H54 (cell line): ENCODE results near the gene FGF14.
A peak's percentile ranks its signal among the peaks of the same experiment; 100 is the strongest.

Experiments used
- DNase-seq: peaks from one replicate; pipeline ENCODE4 v3.0.0; 2011; ENCODE audit warnings: low spot score, mixed read lengths; ENCODE audit not compliant: insufficient read length
- FAIRE-seq: peaks from 3 replicates; lab custom pipeline; 2011; peaks lifted over from hg19 to GRCh38; lab: Jason Lieb, UNC
- POLR2A ChIP-seq: IDR thresholded peaks from 2 replicates; pipeline ENCODE4 v1.6.1; 2011; ENCODE audit warnings: low read depth, mild to moderate bottlenecking, low read length

Gene FGF14

GRCh38 chr13:102195566-102196462 is 206.0 kb downstream of the FGF14 start:
- FAIRE-seq, result peak; percentile 53
- no peak for DNase-seq
- no peak for TF ChIP-seq POLR2A

DNA sequence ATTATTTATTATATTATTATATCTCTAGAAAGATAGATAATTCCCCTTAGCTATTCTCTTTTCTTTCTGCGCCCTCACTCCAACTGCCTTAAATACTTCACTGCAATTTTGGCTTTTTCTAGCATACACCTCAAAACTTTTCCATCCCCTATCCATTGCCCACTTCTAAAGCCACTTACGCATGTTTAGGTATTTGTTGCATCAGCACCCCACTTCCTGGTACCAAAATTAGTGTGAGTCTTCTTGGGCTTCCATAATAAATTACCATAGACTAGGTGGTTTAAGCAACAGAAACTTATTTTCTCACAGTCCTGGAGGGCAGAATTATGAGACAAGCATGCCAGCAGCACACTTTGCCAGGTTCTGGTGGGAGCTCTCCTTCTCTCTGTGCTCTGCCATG is 209.0 kb downstream of the FGF14 start:
- DNase-seq (no peak), FAIRE-seq (no peak)
- no peak for TF ChIP-seq POLR2A

- FAIRE-seq (no peak), DNase-seq (no peak)
- TF ChIP-seq POLR2A, result no peak
Measured at GRCh38 chr13:102191951-102192502, 209.8 kb downstream of the FGF14 start.

DNA sequence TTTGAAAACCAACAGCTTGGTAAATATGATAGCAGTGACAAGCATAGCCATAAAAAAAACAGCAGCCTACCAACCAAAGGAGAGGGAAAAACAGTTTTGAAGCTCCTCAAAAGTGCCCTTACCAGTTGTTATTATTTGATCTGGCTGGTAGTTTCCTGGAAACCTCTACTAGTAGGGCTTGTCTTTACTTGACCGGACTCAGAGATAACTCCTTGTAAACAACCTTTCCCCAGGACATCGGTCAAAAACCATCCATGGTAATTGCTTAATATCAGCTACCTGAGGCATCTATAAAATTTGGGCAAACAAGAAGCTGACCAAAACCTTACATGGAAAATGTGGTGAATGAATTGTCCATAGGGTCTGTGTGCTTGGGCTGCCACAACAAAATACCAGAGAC is 210.9 kb downstream of the FGF14 start:
- FAIRE-seq, result no peak
- no peak for TF ChIP-seq POLR2A

DNA sequence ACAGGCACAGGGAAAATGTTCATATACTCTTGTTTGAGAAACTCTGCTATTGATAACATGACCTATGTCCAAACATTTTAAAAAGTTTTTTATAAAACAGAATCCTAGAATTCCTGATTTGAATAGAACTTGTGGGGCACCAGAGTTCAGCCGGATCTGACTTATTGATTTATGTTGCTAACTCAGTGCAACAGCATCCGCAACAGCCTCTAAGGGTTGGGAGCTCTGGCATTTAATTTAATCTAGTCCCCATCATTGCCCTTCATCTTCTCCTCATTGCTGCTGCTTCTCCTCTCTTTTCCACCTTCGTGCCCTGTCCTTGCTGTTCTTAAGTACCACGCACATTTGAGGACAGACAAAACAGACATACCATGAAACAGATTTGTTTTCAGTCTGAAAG is 214.5 kb downstream of the FGF14 start:
- FAIRE-seq (no peak), DNase-seq (no peak)
- TF ChIP-seq POLR2A, result no peak

More for the DNA sequence above, 210.9 kb downstream of the FGF14 start:
- no peak for DNase-seq

DNA sequence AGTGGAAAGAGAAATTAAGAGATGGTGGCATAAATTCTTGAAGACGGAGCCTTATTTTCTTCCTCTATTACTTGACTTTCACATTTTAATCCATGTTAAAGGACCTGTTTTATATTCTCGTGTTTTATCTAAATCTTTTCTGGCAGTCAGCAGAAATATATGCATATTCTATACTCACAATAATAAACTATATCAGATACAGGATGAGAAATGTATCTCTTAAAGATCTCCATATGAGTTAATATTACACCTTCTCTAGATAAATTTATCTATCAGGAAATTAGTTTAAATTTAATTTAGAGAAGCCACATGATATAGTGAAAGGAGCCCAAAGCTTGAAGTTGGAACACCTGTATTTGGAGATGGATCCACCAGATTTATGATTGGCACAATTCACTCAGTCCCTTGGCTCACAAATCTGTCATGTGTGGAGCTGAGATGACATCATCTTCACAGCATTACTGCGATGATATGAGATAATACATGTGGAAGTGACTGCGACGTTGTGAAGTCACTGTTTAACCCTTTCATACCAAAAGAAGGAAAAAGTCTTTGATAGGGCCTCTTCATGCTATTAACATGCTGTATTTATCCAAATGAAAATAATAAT is 216.4 kb downstream of the FGF14 start:
- peak; percentile 30 for FAIRE-seq
- TF ChIP-seq POLR2A, result no peak
- no peak for DNase-seq

DNA sequence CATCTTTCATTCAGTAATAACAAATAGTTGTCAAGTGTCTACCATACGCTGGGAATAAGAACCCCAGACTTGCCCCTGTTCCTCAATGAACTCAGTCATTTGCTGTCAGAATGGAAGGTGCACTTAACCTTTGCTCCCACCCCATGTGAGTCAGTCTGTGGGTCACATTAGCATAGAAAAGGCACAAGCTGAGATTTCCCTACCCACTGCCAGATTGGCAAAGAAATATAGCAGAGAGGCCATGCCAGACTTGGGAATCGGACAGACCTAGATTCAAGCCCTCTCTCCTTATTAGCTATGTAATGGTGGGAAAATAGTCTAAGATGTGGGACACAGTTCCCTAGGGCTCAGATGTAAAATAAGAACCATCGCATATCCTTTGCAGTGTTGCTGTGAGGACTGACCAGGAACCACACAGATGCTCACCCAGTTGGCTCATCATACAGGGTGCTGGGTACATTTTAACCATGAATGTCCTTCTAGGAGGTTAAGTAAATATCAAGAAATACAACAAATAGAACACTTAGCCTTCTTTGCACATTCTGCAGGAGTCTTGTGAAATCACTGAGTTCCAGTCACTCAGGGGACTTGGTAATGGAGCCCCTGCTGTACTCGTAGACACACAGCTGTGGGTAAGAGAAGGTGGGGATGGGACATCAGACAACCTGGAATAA is 218.2 kb downstream of the FGF14 start:
- no peak for DNase-seq
- TF ChIP-seq POLR2A, result no peak
- FAIRE-seq, result peak; percentile 58

DNA sequence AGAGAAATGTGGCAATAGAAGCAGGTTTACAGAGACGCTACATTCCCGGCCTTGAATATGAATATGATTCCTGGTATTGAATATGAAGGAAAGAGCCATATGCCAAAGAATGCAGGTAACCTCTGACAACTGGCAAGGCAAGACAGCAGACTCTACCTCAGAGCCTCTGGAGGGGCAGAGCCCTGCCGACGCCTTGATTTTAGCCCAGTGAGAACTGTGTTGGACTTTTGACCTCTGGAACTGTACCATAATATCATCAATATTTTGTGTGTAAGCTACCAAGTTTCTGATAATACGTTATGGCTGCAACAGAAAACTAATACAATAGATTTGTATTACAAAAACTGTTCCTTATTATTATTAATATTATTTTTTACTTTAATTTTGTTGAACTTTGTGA is 219.7 kb downstream of the FGF14 start:
- no peak for DNase-seq
- no peak for TF ChIP-seq POLR2A
- FAIRE-seq, result no peak

GRCh38 chr13:102177431-102177830 is 224.4 kb downstream of the FGF14 start:
- TF ChIP-seq POLR2A, result no peak
- no peak for DNase-seq
- no peak for FAIRE-seq

GRCh38 chr13:102176846-102177245 is 225.0 kb downstream of the FGF14 start:
- FAIRE-seq (no peak), DNase-seq (no peak)
- no peak for TF ChIP-seq POLR2A

DNA sequence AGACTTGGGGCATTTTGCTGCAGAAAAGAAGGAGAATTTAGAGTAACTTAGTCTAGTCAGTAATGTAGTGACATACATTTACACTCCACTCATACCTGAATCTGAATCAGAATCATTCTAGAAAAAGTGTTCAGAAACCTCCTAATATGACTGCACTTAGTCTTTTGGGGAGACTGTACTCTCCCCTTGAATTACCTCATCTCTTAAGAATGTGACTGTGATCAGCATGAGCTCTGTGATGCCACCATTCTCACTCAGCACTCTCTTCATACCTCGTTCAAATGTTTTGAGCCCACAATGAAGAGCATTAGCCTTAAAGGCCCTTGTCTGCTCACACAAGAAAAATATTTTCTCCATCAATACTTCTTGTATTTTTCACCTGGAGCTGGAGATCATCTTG is 229.4 kb downstream of the FGF14 start:
- peak; percentile 23 for FAIRE-seq

GRCh38 chr13:102170305-102170704 is 231.5 kb downstream of the FGF14 start:
- FAIRE-seq (no peak), DNase-seq (no peak)
- TF ChIP-seq POLR2A, result no peak

More for the DNA sequence above, 229.4 kb downstream of the FGF14 start:
- TF ChIP-seq POLR2A, result no peak
- DNase-seq, result no peak

DNA sequence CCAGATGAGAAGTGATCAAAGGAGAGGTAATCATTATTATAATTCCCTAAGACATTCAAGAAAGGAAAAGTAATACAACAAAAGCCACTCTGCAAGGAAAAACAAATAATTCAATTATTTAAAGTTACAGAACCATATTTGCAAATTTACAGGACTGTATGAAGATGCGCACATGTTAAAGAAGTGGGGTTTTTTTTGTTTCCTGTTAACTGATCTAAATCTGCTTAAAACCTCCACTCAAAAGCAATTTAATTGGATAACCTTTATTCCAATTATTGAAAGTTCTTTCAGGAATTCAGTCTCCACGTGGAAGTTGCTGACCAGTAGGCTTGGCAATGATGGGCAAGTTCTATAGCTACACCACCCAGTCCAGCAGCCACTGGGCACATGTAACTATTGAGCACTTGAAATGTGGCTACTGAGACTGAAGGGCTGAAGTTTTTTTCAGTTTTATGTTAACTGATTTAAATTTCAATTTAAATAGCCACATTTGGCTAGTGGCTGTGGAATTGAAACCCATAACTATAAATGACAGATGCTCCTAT is 232.3 kb downstream of the FGF14 start:
- TF ChIP-seq POLR2A, result no peak
- FAIRE-seq (no peak), DNase-seq (no peak)

GRCh38 chr13:102152790-102153189 is 249.1 kb downstream of the FGF14 start:
- DNase-seq, result no peak
- no peak for TF ChIP-seq POLR2A
- FAIRE-seq, result no peak

- FAIRE-seq, result peak; percentile 68
- TF ChIP-seq POLR2A, result no peak
Measured at GRCh38 chr13:102147353-102147752, 254.5 kb downstream of the FGF14 start.

More at GRCh38 chr13:102147353-102147752, 254.5 kb downstream of the FGF14 start:
- no peak for DNase-seq
